Ureter (tissue), 1 donor: Measurements from ENCODE around the gene SPI1. TPM values are rescaled to one million over a fixed set of nuclear protein-coding genes. Genes with fewer than 3 reads are reported as not detected.
A peak's percentile ranks its signal among the peaks of the same experiment; 100 is the strongest.
"Not testable (repeated sequence)": the region's sequence is repeated elsewhere in the genome, so short reads cannot be mapped to it uniquely, and the experiment has no call there.

ENCODE experiments used
- DNase-seq: peaks from one replicate; pipeline ENCODE4 v3.0.0-alpha.2; 2020; ENCODE audit warnings: low spot score
- total RNA-seq: library from RNA; stranded (reverse); gene quantifications from one replicate; pipeline ENCODE4 v1.2.4, GENCODE V29; 2023
- donor health status: DM: yes; HTN: yes; CAD: no.

SPI1 gene
- total RNA-seq, 1 donor from 2014 or later = 10.6 TPM

- DNase-seq = peak; percentile 72
These were observed 52.9 kb downstream of the SPI1 start for GRCh38 chr11:47325271-47326041.

GRCh38 chr11:47324520-47324919 is 53.8 kb downstream of the SPI1 start:
- no peak for DNase-seq

DNA sequence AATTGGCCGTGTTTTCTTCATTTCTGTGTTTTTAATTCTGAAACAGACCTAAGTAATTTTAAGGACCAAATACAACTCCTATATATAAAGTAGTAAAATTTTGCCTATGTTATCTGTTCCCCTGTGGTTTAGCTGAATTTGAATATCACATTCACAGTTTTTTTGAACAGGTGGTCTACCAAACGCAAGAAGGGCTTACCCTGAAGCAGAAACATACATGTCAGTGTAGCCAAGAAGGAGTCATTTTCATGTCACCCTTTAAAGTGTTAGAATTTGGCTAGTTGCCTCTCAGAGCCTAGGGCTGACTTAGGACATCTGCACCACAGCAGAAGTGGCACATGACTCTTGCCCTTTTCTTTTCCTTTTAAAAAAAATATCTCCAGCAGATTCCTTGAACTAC is 60.2 kb downstream of the SPI1 start:
- no peak for DNase-seq

GRCh38 chr11:47317064-47317828 is 61.1 kb downstream of the SPI1 start:
- no peak for DNase-seq

DNA sequence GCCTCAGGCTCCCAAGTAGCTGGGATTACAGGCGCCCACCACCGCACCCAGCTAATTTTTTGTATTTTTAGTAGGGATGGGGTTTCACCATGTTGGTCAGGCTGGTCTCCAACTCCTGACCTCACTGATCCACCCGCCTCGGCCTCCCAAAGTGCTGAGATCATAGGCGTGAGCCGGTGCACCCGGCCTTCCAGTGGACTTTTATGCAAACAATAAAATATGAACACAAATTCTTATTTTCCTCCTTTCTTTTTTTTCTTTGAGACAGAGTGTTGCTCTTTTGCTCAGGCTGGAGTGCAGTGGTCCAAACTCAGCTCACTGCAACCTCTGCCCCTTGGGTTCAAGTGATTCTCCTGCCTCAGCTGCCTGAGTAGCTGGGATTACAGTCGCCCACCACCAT is 61.8 kb downstream of the SPI1 start:
- DNase-seq = not testable (repeated sequence)

DNA sequence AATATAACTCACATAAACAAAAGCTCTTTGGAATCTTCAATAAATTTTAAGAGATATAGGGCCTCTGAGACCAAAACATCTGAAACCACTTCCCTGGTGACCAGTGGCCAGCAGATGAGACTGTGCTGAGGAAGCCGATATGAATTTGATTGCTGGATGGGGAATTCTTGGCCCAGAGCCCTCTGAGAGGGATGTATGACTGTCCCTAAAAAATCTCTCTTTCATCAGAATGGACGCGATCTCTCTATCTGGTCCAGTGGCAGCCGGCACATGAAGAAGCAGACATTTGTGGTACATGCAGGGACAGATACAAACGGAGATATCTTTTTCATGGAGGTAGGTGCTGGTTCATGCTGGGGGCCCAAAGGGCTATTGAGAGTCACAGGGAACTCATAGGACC is 63.4 kb downstream of the SPI1 start:
- no peak for DNase-seq

GRCh38 chr11:47308050-47308823 is 70.1 kb downstream of the SPI1 start:
- DNase-seq = no peak

- DNase-seq = no peak
These were observed 71.9 kb downstream of the SPI1 start for GRCh38 chr11:47306484-47306844.

GRCh38 chr11:47305734-47306483 is 72.4 kb downstream of the SPI1 start:
- no peak for DNase-seq

Other genes starting within 250 kb of the SPI1 start
- gene ARFGAP2, start 201.7 kb downstream of the SPI1 start, total RNA-seq = 105 TPM
- 29.0 TPM for gene PACSIN3, start 192.1 kb downstream of the SPI1 start, total RNA-seq
- gene DDB2, start 163.6 kb downstream of the SPI1 start, total RNA-seq = 57.9 TPM
- 36.8 TPM for gene ACP2, start 129.7 kb downstream of the SPI1 start, total RNA-seq
- 71.3 TPM for gene NR1H3, start 120.6 kb downstream of the SPI1 start, total RNA-seq
- gene MADD, start 108.4 kb downstream of the SPI1 start, total RNA-seq = 79.4 TPM
- gene MYBPC3, start 25.8 kb downstream of the SPI1 start, total RNA-seq = 0.18 TPM
- gene SLC39A13, start 30.0 kb upstream of the SPI1 start, total RNA-seq = 40.4 TPM
- 87.4 TPM for gene PSMC3, start 47.9 kb upstream of the SPI1 start, total RNA-seq
- 0.44 TPM for gene RAPSN, start 70.6 kb upstream of the SPI1 start, total RNA-seq
- 149 TPM for gene CELF1, start 174.6 kb upstream of the SPI1 start, total RNA-seq
- 26.8 TPM for gene PTPMT1, start 187.1 kb upstream of the SPI1 start, total RNA-seq
- 17.5 TPM for gene KBTBD4, start 200.4 kb upstream of the SPI1 start, total RNA-seq
- gene NDUFS3, start 200.5 kb upstream of the SPI1 start, total RNA-seq = 95.5 TPM
- 0.29 TPM for gene FAM180B, start 208.1 kb upstream of the SPI1 start, total RNA-seq
- gene C1QTNF4, start 215.9 kb upstream of the SPI1 start, total RNA-seq = 1.4 TPM